ENCODE data around the gene BLOC1S3.

DNA sequence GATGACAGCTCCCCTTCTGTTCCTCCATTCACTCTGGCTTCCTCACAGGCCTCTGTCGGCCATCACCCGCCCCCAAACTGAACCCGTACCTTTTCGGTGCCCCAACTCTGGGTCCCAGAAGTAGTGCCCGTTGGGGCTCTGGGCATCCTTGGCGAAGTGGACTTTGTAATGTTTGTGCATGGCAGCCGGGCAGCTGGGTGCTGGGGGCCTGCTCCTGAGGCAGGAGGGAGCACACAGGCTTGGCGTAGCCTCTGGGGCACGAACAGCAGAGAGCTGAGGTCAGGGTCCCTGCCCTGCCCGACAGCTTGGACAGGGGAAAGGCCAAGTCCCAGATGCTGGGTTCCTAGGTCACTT is 18.6 kb upstream of the BLOC1S3 start:
- TF ChIP-seq, protein P1, sequence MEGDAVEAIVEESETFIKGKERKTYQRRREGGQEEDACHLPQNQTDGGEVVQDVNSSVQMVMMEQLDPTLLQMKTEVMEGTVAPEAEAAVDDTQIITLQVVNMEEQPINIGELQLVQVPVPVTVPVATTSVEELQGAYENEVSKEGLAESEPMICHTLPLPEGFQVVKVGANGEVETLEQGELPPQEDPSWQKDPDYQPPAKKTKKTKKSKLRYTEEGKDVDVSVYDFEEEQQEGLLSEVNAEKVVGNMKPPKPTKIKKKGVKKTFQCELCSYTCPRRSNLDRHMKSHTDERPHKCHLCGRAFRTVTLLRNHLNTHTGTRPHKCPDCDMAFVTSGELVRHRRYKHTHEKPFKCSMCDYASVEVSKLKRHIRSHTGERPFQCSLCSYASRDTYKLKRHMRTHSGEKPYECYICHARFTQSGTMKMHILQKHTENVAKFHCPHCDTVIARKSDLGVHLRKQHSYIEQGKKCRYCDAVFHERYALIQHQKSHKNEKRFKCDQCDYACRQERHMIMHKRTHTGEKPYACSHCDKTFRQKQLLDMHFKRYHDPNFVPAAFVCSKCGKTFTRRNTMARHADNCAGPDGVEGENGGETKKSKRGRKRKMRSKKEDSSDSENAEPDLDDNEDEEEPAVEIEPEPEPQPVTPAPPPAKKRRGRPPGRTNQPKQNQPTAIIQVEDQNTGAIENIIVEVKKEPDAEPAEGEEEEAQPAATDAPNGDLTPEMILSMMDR (IDR thresholded peaks at IDR 0.05): no peak
- no peak for TF ChIP-seq POLR2A (IDR thresholded peaks at IDR 0.05)

Data from thyroid gland (tissue), 4 donors.